GM12801 (cell line): ENCODE measurements around the gene CPA5.

Source experiments
- TF ChIP-seq, protein P1 (sequence below): IDR thresholded peaks from one replicate; pipeline ENCODE4 v1.5.1; 2011; ENCODE audit warnings: control low read depth; ENCODE audit not compliant: insufficient read length; ENCODE audit errors: extremely low read depth

The CPA5 gene

DNA sequence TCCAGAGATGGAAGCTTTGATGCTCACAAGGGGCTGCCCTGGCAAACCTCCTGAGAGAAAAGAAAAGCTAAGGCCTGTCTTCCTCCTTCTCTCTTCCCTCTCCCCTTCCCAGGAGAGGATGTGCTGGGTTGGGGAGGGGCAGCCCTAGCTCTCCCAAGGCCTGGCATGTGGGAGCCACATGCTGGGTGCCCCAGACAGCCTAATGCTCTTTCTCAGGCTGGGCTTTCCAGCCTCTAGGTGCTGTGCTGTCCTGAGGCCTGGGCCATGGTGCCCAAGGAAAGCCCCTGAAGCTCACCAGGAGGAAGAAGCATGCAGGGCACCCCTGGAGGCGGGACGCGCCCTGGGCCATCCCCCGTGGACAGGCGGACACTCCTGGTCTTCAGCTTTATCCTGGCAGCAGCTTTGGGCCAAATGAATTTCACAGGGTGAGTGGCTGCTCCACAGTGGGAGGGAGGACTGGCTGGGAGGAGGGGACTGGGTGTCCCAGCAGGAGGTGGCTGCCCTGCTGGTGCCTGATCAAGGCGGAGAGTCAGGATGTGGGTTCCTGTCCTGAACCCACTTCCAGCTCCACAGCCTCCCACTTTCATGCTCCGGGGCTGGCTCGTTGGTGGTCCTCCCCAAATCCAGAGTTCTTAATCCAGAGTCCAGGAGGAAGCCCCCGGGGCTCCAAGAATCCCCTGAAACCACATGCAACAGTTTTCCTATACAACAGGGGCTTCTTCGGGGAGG is 1.7 kb downstream of the CPA5 start:
- TF ChIP-seq, protein P1, sequence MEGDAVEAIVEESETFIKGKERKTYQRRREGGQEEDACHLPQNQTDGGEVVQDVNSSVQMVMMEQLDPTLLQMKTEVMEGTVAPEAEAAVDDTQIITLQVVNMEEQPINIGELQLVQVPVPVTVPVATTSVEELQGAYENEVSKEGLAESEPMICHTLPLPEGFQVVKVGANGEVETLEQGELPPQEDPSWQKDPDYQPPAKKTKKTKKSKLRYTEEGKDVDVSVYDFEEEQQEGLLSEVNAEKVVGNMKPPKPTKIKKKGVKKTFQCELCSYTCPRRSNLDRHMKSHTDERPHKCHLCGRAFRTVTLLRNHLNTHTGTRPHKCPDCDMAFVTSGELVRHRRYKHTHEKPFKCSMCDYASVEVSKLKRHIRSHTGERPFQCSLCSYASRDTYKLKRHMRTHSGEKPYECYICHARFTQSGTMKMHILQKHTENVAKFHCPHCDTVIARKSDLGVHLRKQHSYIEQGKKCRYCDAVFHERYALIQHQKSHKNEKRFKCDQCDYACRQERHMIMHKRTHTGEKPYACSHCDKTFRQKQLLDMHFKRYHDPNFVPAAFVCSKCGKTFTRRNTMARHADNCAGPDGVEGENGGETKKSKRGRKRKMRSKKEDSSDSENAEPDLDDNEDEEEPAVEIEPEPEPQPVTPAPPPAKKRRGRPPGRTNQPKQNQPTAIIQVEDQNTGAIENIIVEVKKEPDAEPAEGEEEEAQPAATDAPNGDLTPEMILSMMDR: no peak

DNA sequence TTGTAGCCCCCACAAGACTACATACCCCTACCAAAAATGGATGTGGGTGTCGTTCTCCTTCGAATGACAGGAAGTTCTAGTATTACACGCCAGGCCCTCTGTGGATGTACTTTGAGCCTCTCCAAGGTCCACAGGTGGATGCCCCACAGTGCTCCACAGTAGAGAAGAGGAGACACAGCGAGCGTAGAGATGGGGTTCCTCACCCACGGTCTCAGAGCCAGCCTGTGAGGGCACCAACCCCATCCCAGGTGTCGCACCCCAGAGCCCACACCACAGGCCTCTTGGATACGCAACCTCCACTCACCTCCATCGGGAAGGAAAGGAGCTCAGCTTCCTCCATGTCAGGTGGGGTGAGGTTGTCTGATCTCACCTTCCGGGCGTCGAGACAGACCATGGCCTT is 2.3 kb downstream of the CPA5 start:
- TF ChIP-seq, protein P1: no peak

DNA sequence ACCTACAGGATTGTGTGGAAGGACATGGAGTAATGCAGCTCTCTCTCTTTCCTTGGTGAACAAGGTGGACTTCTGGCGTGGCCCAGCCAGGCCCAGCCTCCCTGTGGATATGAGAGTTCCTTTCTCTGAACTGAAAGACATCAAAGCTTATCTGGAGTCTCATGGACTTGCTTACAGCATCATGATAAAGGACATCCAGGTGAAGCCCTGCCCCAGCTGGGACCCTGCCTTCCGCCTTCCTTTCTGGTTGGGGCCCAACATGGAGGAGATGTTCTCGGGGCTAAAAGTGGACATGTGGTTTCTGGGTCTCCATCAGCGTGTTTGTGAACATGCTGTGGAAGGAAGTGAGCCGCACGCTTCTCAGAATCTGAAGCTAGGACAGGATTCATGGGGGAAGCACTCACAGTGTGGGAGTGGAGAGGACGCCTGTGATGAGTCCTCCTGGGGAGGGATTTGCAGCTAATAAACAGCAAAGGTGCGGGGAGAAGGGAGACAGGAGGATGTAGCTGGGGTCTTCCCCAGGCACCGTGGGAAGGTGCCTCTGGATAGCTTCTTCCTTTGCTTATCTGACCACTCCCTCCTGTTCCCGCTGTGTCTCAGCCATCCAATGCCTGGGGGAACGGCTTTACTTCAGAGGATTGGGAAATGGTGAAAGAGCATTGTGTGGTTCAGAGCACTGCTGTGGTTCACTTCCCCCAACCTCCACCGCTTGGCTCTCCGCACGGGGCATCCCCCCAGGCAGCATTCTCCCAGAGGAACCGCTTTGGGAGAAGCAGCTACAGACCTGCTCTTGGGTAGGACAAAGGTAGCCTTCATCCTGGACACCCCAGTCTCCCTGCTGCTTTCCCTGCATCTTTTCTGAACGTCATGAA is 5.5 kb downstream of the CPA5 start:
- TF ChIP-seq, protein P1: no peak

DNA sequence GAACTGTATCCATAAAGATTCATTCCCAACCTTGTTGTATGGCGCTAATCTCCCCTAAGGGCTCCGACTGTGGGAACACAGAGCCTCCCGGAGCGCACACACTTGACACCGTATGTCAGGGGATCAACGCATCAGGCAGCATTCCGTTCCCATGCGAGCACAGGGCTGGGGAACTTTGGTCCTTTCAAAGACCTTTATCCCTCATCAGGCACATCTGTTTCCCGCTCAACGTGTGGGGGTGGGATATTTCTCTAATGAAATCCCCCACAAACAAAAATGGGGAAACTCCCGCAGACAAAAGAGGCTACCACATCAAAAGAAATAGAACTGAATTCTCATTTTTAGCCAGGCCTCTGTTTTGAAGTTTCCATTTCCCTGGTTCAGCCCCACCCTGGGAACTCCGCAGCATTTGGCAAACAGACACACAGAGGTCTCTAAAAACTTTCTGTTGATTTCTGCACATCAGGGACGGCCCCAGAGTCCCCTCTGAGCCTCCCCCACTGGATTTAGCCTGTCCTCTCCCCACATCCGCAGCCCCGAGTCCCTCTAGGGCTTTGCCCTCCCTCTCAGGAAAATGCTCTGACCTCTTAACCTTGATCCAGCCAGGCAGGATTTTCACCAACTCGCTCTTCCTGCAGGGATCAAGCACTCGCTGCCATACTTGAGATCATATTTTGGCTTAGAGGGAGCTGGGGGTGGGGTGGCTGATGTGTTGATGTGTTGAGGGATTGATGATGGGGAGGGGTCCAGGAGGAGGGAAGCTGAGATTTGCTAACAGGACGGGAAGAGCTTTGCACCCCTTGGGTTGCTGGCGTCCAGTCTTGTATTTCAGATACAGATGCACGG is 6.6 kb downstream of the CPA5 start:
- TF ChIP-seq, protein P1: no peak

DNA sequence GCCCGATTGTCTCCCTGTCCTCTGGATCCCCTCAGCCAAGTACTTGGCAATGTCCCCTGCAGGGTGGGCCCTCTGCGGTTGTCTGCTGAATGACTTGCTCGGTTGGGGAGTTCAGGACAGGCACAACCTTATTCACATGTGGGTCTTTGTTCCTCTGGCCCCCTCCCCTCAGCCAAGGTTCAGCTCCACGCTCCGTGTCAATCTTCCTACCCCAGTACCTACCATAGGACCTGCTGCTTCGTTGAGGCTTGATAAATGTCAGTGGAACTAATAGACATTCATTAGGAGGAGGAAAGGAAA is 7.1 kb downstream of the CPA5 start:
- TF ChIP-seq, protein P1: no peak

DNA sequence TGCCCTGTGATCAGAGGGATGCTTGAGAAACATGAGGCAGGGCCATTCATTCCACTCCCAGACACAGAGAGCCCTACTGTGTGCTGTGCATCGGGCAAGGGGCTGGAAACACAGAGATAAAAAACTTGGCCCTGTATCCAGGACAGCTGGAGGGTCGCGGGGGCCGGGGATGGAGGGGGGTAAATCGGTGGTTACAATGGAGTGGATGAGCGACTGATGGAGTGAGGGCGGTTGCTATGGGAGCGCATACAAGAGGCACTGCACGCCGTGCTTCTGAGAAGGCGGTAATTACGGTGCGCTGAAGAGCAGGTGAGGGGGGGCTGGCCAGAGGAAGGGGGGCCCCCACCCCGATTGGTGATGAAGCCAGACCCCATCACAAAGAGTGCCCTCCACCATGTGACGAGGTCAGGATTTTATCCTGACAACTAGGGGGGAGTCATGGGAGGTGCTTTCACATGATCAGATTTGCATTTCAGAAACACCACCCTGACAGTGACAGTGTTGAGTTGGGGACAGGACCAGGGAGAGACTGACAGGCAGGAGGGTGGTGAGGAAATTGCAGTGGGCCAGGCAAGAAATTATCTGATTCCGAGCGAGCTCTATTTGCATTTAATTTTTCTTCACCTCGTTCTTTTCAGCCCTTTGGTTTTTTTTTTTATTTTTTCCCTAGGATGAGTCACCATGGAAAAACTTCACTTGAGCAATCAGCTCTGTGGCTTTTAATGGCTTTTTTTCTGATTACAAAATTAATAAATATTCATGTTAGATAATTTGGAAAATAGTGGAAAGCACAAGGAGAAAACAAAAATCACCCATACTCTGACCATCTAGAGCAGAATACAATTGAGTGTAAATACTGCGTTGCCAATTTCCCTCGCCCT is 7.8 kb downstream of the CPA5 start:
- TF ChIP-seq, protein P1: no peak
